SH-SY5Y (cell line): ENCODE results near the gene RAPGEF1.

Experiments
- GATA2 ChIP-seq: IDR thresholded peaks from 2 replicates; pipeline ENCODE4 v1.6.1; 2011; ENCODE audit warnings: mild to moderate bottlenecking, low read depth, low read length
- GATA3 ChIP-seq: IDR thresholded peaks from 2 replicates; pipeline ENCODE4 v1.6.1; 2011; ENCODE audit warnings: low read depth, mild to moderate bottlenecking, low read length, moderate library complexity

DNA sequence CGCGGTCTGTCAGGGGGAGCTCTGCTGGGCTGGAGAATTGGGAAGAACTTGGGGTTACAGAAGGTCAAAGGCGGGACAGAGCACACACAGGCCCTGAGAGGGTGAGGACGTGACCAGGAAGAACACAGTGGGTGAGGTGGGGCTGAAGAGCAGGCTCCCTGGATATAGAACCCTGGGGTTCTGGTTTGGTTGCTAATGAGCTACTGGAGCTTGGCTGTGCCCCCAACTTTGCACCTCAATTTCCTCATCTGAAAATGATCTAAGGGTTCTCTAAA, 110.7 kb downstream of the RAPGEF1 start:
- TF ChIP-seq GATA2 = no peak
- no peak for TF ChIP-seq GATA3
